Liver (tissue), 9 donors: ENCODE results near the gene RALGPS1. TPM values are rescaled to one million over a fixed set of nuclear protein-coding genes. Genes with fewer than 3 reads are reported as not detected.

Experiments used
- DNase-seq: peaks from one replicate; pipeline ENCODE4 v3.0.0-alpha.2; 2017; ENCODE audit warnings: low spot score
- H3K27ac ChIP-seq, 2 donors: one replicate each; pipeline ENCODE4 v1.7.0; 2013; ENCODE audit warnings: inconsistent platforms in 2 of 2, low read length in 2 of 2, control low read depth in 1 of 2, low read depth in 1 of 2, mild to moderate bottlenecking in 1 of 2
- H3K27me3 ChIP-seq, 4 donors: one replicate each; pipeline versions ENCODE4 v1.6.1 to v1.7.0; 2013; ENCODE audit warnings: low read length in 3 of 4, inconsistent platforms in 1 of 4, mild to moderate bottlenecking in 1 of 4, moderate library complexity in 1 of 4; ENCODE audit not compliant: control insufficient read depth in 4 of 4, insufficient read depth in 4 of 4
- H3K36me3 ChIP-seq, 4 donors: one replicate each; pipeline versions ENCODE4 v1.6.1 to v1.7.0; 2013; ENCODE audit warnings: low read length in 3 of 4, mild to moderate bottlenecking in 3 of 4, low read depth in 1 of 4, moderate library complexity in 1 of 4; ENCODE audit not compliant: control insufficient read depth in 4 of 4, insufficient read depth in 3 of 4
- H3K4me1 ChIP-seq, 4 donors: one replicate each; pipeline versions ENCODE4 v1.6.1 to v1.7.0; 2013; ENCODE audit warnings: low read length in 3 of 4, mild to moderate bottlenecking in 3 of 4, moderate library complexity in 1 of 4; ENCODE audit not compliant: control insufficient read depth in 4 of 4, insufficient read depth in 4 of 4
- H3K4me3 ChIP-seq, 3 donors: one replicate each; pipeline versions ENCODE4 v1.6.1 to v1.7.0; 2013; ENCODE audit warnings: low read length in 3 of 3, control low read depth in 1 of 3, low read depth in 1 of 3, mild to moderate bottlenecking in 1 of 3
- H3K9ac ChIP-seq, 2 donors: one replicate each; pipeline ENCODE4 v1.7.0; 2013; ENCODE audit warnings: low read length in 2 of 2, mild to moderate bottlenecking in 2 of 2, moderate library complexity in 2 of 2, control low read depth in 1 of 2, low read depth in 1 of 2
- H3K9me3 ChIP-seq, 4 donors: one replicate each; pipeline versions ENCODE4 v1.6.1 to v1.7.0; 2013; ENCODE audit warnings: low read length in 3 of 4; ENCODE audit not compliant: control insufficient read depth in 4 of 4
- CTCF ChIP-seq: fragments of 150-350 bp; IDR thresholded peaks from 2 replicates; pipeline ENCODE4 v1.5.1; 2017; ENCODE audit warnings: improper control_type of control experiment, low read depth, low read length; ENCODE audit not compliant: missing input control
- EGR1 ChIP-seq, 2 donors: IDR thresholded peaks; 2 replicates each; pipeline ENCODE4 v1.6.1; 2016 to 2018; ENCODE audit warnings: antibody characterized with exemption in 2 of 2, low read depth in 2 of 2
- FOXA1 ChIP-seq: IDR thresholded peaks from 2 replicates; pipeline ENCODE4 v1.6.1; 2016; ENCODE audit warnings: antibody characterized with exemption
- FOXA2 ChIP-seq: IDR thresholded peaks from 2 replicates; pipeline ENCODE4 v1.6.1; 2016; ENCODE audit warnings: antibody characterized with exemption
- GABPA ChIP-seq, 2 donors: IDR thresholded peaks in 1 of 2; conservative IDR thresholded peaks in 1 of 2; 2 replicates each; pipeline ENCODE4 v1.6.1; 2016; ENCODE audit warnings: antibody characterized with exemption in 2 of 2, mild to moderate bottlenecking in 1 of 2, moderate library complexity in 1 of 2
- HNF4A ChIP-seq, 2 donors: conservative IDR thresholded peaks; 2 replicates each; pipeline ENCODE4 v1.6.1; 2016; ENCODE audit warnings: antibody characterized with exemption in 2 of 2, mild to moderate bottlenecking in 2 of 2
- JUND ChIP-seq, 2 donors: IDR thresholded peaks; 2 replicates each; pipeline ENCODE4 v1.6.1; 2016; ENCODE audit warnings: antibody characterized with exemption in 2 of 2
- MAX ChIP-seq: IDR thresholded peaks from 2 replicates; pipeline ENCODE4 v1.6.1; 2016; ENCODE audit warnings: antibody characterized with exemption
- NR2F2 ChIP-seq: IDR thresholded peaks from 2 replicates; pipeline ENCODE4 v1.6.1; 2016; ENCODE audit warnings: antibody characterized with exemption
- RAD21 ChIP-seq, 2 donors: IDR thresholded peaks; 2 replicates each; pipeline ENCODE4 v1.6.1; 2016; ENCODE audit warnings: antibody characterized with exemption in 2 of 2, mild to moderate bottlenecking in 2 of 2
- RXRA ChIP-seq, 2 donors: IDR thresholded peaks; 2 replicates each; pipeline ENCODE4 v1.6.1; 2017 to 2018; ENCODE audit warnings: antibody characterized with exemption in 2 of 2, mild to moderate bottlenecking in 1 of 2
- SP1 ChIP-seq: IDR thresholded peaks from 2 replicates; pipeline ENCODE4 v1.6.1; 2018; ENCODE audit warnings: antibody characterized with exemption, mild to moderate bottlenecking
- TAF1 ChIP-seq: conservative IDR thresholded peaks from 2 replicates; pipeline ENCODE4 v1.6.1; 2016; ENCODE audit warnings: antibody characterized with exemption, mild to moderate bottlenecking
- ZBTB33 ChIP-seq: IDR thresholded peaks from 2 replicates; pipeline ENCODE4 v1.6.1; 2016; ENCODE audit warnings: antibody characterized with exemption
- WGBS: extraction: QIAGEN DNeasy Blood & Tissue Kit; methylation state at CpG from one replicate; pipeline ENCODE4 v1.1.7; 2013; 5-methylcytosine and 5-hydroxymethylcytosine counted together
- polyA plus RNA-seq, 2 donors: library from polyadenylated mRNA; stranded (reverse) in 1 of 2; unstranded in 1 of 2; fragments of 200-250 nt in 1 of 2; fragments of >200 nt in 1 of 2; fragmentation: Nextera tagmentation in 1 of 2; extraction: Ambion mirVana in 1 of 2; gene quantifications; one replicate each; pipeline versions ENCODE4 v1.2.1 to v1.2.3, GENCODE V29; 2013 to 2015
- total RNA-seq, 2 donors: library from RNA; depleted of rRNA; stranded (reverse); fragments of >200 nt; gene quantifications; one replicate each; pipeline ENCODE4 v1.2.3, GENCODE V29; 2014
- donor health status: healthy.
- donor health status: healthy.
- donor health status: healthy.
- donor health status: healthy.
- donor health status: healthy.

RALGPS1 gene
- total and polyA plus RNA-seq, 4 donors = 1.4 to 2.7 (median 2.0) TPM

- 86% methylated on average over 5 of the region's 5 CpGs for WGBS
- Histone ChIP-seq H3K36me3 (no peaks in the 10 kb centered on the region), H3K27ac (no peak overlapping the region), H3K9me3 (no peaks in the 10 kb centered on the region), H3K4me1 (no peaks in the 10 kb centered on the region), H3K4me3 (no peak overlapping the region), H3K27me3 (no peaks in the 10 kb centered on the region), H3K9ac (no peak overlapping the region)
- no peak for TF ChIP-seq NR2F2
- TF ChIP-seq ZBTB33 = no peak
- no peak for TF ChIP-seq SP1
- no peak for TF ChIP-seq RAD21 (IDR thresholded peaks at IDR 0.05)
- TF ChIP-seq GABPA (IDR thresholded peaks at IDR 0.05 in 1 of 2, conservative IDR thresholded peaks at IDR 0.05 in 1 of 2) = no peak
- no peak for DNase-seq
Measured at GRCh38 chr9:127166111-127166510, 251.5 kb downstream of the RALGPS1 start.

- Histone ChIP-seq H3K9me3 (no peaks in the 10 kb centered on the region), H3K36me3 (no peaks in the 10 kb centered on the region), H3K27ac (no peak overlapping the region), H3K4me3 (no peak overlapping the region), H3K27me3 (no peaks in the 10 kb centered on the region), H3K4me1 (no peaks in the 10 kb centered on the region), H3K9ac (no peak overlapping the region)
- DNase-seq = no peak
- WGBS = 93% methylated on average over 12 of the region's 12 CpGs
- TF ChIP-seq MAX (no peak), RAD21 (IDR thresholded peaks at IDR 0.05) (no peak), GABPA (IDR thresholded peaks at IDR 0.05 in 1 of 2, conservative IDR thresholded peaks at IDR 0.05 in 1 of 2) (no peak), FOXA1 (no peak), SP1 (no peak), NR2F2 (no peak), TAF1 (no peak), HNF4A (conservative IDR thresholded peaks at IDR 0.05) (no peak), RXRA (IDR thresholded peaks at IDR 0.05) (no peak), EGR1 (IDR thresholded peaks at IDR 0.05; ENCODE audit: low read depth in 2 of 2) (no peak), CTCF (no peak), JUND (IDR thresholded peaks at IDR 0.05) (no peak), FOXA2 (no peak)
Measured at GRCh38 chr9:127166651-127167524, 252.3 kb downstream of the RALGPS1 start.
